Endothelial cell of umbilical vein (primary cell): ENCODE measurements around the gene MINDY4B.

Experiments used
- CTCF ChIP-seq, 2 donors: IDR thresholded peaks; 1 replicate in 1 of 2; 2 replicates in 1 of 2; pipeline ENCODE4 v1.5.1; 2011; ENCODE audit warnings: low read length in 2 of 2, mild to moderate bottlenecking in 2 of 2, moderate library complexity in 2 of 2, control low read depth in 1 of 2, inconsistent platforms in 1 of 2, low read depth in 1 of 2; ENCODE audit not compliant: insufficient read depth in 1 of 2; ENCODE audit errors: extremely low read depth in 1 of 2
- EZH2 ChIP-seq: IDR thresholded peaks from 2 replicates; pipeline ENCODE4 v1.6.1; 2012; ENCODE audit warnings: borderline replicate concordance, low read depth, mild to moderate bottlenecking, moderate library complexity, low read length, inconsistent platforms; ENCODE audit not compliant: severe bottlenecking
- FOS ChIP-seq: IDR thresholded peaks from 2 replicates; pipeline ENCODE4 v1.6.1; 2011; ENCODE audit warnings: mild to moderate bottlenecking, low read length, moderate library complexity, borderline replicate concordance; ENCODE audit not compliant: insufficient read depth
- GATA2 ChIP-seq: IDR thresholded peaks from 2 replicates; pipeline ENCODE4 v1.7.0; 2011; ENCODE audit warnings: low read depth, mild to moderate bottlenecking, moderate library complexity, mixed read lengths, low read length; ENCODE audit not compliant: insufficient read length, insufficient read depth
- JUN ChIP-seq: IDR thresholded peaks from 2 replicates; pipeline ENCODE4 v1.6.1; 2011; ENCODE audit warnings: borderline replicate concordance, low read depth; ENCODE audit not compliant: insufficient read length, insufficient read depth
- MAX ChIP-seq: IDR thresholded peaks from 2 replicates; pipeline ENCODE4 v1.6.1; 2011; ENCODE audit not compliant: insufficient read depth, insufficient read length
- MYC ChIP-seq: IDR thresholded peaks from one replicate; pipeline ENCODE4 v1.6.1; 2011; ENCODE audit warnings: mild to moderate bottlenecking, low read depth, low read length
- POLR2A ChIP-seq: IDR thresholded peaks from 2 replicates; pipeline ENCODE4 v1.6.1; 2012; ENCODE audit warnings: low read depth, mild to moderate bottlenecking, control low read depth, low read length
- POLR2AphosphoS5 ChIP-seq: IDR thresholded peaks from 2 replicates; pipeline ENCODE4 v1.6.1; 2012; ENCODE audit warnings: low read depth, mild to moderate bottlenecking, control low read depth, low read length, moderate library complexity; ENCODE audit not compliant: insufficient read depth

GRCh38 chr3:150876611-150877265 lies 28.5 kb downstream of the MINDY4B start:
- TF ChIP-seq CTCF (IDR thresholded peaks at IDR 0.05; ENCODE audit: extremely low read depth in 1 of 2, insufficient read depth in 1 of 2, low read depth in 1 of 2, low read length in 2 of 2) (no peak), EZH2 (no peak), FOS (no peak), POLR2AphosphoS5 (no peak), POLR2A (no peak), MYC (no peak), JUN (no peak), MAX (no peak), GATA2 (no peak)
